NCI-H1417 (cell line): ENCODE results near the gene PNP.
"Not testable (repeated sequence)": the region's sequence is repeated elsewhere in the genome, so short reads cannot be mapped to it uniquely, and the experiment has no call there.

ENCODE experiments used
- DNase-seq, 3 experiments: peaks; one replicate each; lab custom pipeline; 2025; lab: John Stamatoyannopoulos, UW

PNP gene

GRCh38 chr14:20492486-20492885 is 23.3 kb downstream of the PNP start:
- no peak for DNase-seq

- no peak for DNase-seq
Observed at GRCh38 chr14:20493634-20494033, 24.4 kb downstream of the PNP start.

- no peak for DNase-seq
Observed at GRCh38 chr14:20494935-20495766, 25.9 kb downstream of the PNP start.

- DNase-seq, result no peak
Observed at GRCh38 chr14:20498622-20499021, 29.4 kb downstream of the PNP start.

GRCh38 chr14:20499108-20499507 is 29.9 kb downstream of the PNP start:
- peak in 1 of 3 experiments; percentile 10 for DNase-seq

- no peak for DNase-seq
Observed at GRCh38 chr14:20499881-20500280, 30.7 kb downstream of the PNP start.

- DNase-seq, result no peak
Observed at GRCh38 chr14:20501346-20501745, 32.1 kb downstream of the PNP start.

- no peak for DNase-seq
Observed at GRCh38 chr14:20503898-20504297, 34.7 kb downstream of the PNP start.

GRCh38 chr14:20506276-20506675 is 37.1 kb downstream of the PNP start:
- not testable (repeated sequence) for DNase-seq

GRCh38 chr14:20506752-20507151 is 37.5 kb downstream of the PNP start:
- not testable (repeated sequence) for DNase-seq

- DNase-seq, result not testable (repeated sequence)
Observed at GRCh38 chr14:20507537-20507936, 38.3 kb downstream of the PNP start.

- DNase-seq, result no peak
Observed at GRCh38 chr14:20508367-20508766, 39.2 kb downstream of the PNP start.

- no peak for DNase-seq
Observed at GRCh38 chr14:20512177-20512905, 43.1 kb downstream of the PNP start.

GRCh38 chr14:20515846-20516245 is 46.6 kb downstream of the PNP start:
- no peak for DNase-seq

- DNase-seq, result no peak
Observed at GRCh38 chr14:20516921-20517320, 47.7 kb downstream of the PNP start.

- no peak for DNase-seq
Observed at GRCh38 chr14:20522332-20522731, 53.1 kb downstream of the PNP start.

GRCh38 chr14:20524027-20524426 is 54.8 kb downstream of the PNP start:
- no peak for DNase-seq
